ENCODE data around the gene PHC1.

DNA sequence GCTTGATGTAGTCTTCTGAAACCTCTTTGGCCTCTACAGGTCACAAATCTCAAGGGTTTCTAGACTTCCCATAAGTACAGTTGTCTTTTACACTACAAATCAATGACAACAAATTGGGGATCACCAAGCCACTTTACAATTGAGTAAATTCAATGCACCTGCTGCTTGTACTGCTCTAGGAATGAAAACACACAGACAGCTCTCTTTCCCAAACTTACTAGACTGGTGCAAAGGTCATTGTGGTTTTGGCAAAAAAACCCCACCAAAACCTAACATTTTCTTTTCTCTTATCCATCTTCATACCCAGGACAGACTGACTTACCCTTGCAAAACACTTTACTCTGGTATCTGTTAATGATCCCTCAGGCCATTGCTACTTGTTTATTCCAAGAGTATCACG, 32.4 kb downstream of the PHC1 start:
- TF ChIP-seq, protein P1, sequence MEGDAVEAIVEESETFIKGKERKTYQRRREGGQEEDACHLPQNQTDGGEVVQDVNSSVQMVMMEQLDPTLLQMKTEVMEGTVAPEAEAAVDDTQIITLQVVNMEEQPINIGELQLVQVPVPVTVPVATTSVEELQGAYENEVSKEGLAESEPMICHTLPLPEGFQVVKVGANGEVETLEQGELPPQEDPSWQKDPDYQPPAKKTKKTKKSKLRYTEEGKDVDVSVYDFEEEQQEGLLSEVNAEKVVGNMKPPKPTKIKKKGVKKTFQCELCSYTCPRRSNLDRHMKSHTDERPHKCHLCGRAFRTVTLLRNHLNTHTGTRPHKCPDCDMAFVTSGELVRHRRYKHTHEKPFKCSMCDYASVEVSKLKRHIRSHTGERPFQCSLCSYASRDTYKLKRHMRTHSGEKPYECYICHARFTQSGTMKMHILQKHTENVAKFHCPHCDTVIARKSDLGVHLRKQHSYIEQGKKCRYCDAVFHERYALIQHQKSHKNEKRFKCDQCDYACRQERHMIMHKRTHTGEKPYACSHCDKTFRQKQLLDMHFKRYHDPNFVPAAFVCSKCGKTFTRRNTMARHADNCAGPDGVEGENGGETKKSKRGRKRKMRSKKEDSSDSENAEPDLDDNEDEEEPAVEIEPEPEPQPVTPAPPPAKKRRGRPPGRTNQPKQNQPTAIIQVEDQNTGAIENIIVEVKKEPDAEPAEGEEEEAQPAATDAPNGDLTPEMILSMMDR (IDR thresholded peaks at IDR 0.05), result no peak
- TF ChIP-seq EP300 (IDR thresholded peaks at IDR 0.05; ENCODE audit: low read depth) (no peak), POLR2A (IDR thresholded peaks at IDR 0.05) (no peak), POLR2AphosphoS5 (IDR thresholded peaks at IDR 0.05) (no peak)

All from transverse colon (tissue), 4 donors.